Measurements from ENCODE around the gene MTG1. TPM values are rescaled to one million over a fixed set of nuclear protein-coding genes. Genes with fewer than 3 reads are reported as not detected.

MTG1 gene
- total RNA-seq, 1 donor from 2014 or later, result 65.2 TPM

DNA sequence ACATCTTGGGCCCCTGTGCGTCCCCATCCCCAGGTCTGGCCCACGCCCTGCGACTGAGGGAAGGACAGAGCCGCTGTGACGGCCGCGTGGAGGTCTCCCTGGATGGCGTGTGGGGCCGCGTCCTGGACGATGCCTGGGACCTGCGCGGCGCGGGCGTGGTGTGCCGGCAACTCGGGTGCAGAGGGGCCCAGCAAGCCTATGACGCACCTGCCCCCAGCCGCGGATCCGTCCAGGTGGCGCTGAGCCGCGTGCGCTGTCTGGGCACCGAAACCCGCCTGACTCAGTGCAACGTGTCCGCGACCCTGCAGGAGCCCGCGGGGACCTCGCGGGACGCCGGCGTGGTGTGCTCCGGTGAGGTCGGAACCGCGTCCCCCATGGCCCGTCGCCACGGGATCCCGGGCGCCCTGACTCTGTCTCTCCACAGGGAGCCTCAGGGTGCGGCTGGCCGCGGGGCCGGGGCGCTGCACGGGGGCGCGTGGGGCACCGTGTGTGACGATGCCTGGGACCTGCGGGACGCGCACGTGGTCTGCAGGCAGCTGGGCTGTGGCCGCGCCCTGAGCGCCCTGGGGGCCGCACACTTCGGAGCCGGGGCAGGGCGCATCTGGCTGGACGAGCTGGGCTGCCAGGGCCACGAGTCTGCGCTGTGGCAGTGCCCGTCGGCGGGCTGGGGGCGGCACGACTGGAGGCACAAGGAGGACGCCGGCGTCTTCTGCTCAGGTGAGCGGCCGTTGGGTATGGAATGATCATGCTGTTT, 65.7 kb downstream of the MTG1 start:
- H3K4me3 Mint-ChIP-seq (ENCODE audit: unreplicated experiment), result no peak overlapping the region
- no peaks in the 10 kb centered on the region for H3K4me1 Mint-ChIP-seq (ENCODE audit: unreplicated experiment)
- H3K27ac Mint-ChIP-seq (ENCODE audit: unreplicated experiment), result no peak overlapping the region
- H3K9me3 Mint-ChIP-seq (ENCODE audit: unreplicated experiment), result peaks cover 9% of the 10 kb centered on the region
- no peaks in the 10 kb centered on the region for H3K27me3 Mint-ChIP-seq (ENCODE audit: unreplicated experiment)
- TF ChIP-seq, protein P1, sequence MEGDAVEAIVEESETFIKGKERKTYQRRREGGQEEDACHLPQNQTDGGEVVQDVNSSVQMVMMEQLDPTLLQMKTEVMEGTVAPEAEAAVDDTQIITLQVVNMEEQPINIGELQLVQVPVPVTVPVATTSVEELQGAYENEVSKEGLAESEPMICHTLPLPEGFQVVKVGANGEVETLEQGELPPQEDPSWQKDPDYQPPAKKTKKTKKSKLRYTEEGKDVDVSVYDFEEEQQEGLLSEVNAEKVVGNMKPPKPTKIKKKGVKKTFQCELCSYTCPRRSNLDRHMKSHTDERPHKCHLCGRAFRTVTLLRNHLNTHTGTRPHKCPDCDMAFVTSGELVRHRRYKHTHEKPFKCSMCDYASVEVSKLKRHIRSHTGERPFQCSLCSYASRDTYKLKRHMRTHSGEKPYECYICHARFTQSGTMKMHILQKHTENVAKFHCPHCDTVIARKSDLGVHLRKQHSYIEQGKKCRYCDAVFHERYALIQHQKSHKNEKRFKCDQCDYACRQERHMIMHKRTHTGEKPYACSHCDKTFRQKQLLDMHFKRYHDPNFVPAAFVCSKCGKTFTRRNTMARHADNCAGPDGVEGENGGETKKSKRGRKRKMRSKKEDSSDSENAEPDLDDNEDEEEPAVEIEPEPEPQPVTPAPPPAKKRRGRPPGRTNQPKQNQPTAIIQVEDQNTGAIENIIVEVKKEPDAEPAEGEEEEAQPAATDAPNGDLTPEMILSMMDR (IDR thresholded peaks at IDR 0.05), result no peak
- H3K36me3 Mint-ChIP-seq (ENCODE audit: unreplicated experiment), result peaks cover 2% of the 10 kb centered on the region
- peak; percentile 85 for DNase-seq (ENCODE audit: extremely low spot score, unreplicated experiment)

DNA sequence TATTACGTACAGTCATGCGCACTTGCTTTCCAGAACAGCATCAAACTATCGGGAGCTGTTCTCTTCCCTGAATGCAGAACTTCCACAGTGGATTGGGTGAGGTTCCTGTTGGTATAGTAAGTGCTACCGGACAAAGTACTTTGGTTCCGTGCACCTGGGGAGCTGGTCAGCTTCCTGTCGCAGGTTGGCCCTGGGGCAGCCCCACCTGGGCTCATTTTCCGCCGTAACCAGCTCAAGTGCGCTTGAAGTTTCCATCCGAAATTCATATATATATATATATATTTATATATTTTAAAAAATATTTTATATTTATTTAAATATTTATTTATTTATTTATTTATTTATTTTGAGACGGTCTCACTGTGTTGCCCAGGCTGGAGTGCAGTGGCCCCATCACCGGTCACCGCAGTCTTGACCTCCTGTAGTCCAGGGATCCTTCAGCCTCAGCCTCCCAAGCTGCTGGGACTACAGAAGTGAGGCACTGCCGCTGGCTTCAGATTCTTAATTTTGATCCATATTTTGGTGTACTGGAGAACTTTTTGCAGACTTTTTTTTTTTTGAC, 66.3 kb downstream of the MTG1 start:
- Mint-ChIP-seq H3K27me3 (ENCODE audit: unreplicated experiment) (no peaks in the 10 kb centered on the region), H3K4me1 (ENCODE audit: unreplicated experiment) (no peaks in the 10 kb centered on the region), H3K27ac (ENCODE audit: unreplicated experiment) (no peak overlapping the region), H3K9me3 (ENCODE audit: unreplicated experiment) (peaks cover 9% of the 10 kb centered on the region), H3K36me3 (ENCODE audit: unreplicated experiment) (peaks cover 2% of the 10 kb centered on the region), H3K4me3 (ENCODE audit: unreplicated experiment) (no peak overlapping the region)
- DNase-seq (ENCODE audit: extremely low spot score, unreplicated experiment), result peak; percentile 60
- TF ChIP-seq, protein P1 (IDR thresholded peaks at IDR 0.05), result no peak

DNA sequence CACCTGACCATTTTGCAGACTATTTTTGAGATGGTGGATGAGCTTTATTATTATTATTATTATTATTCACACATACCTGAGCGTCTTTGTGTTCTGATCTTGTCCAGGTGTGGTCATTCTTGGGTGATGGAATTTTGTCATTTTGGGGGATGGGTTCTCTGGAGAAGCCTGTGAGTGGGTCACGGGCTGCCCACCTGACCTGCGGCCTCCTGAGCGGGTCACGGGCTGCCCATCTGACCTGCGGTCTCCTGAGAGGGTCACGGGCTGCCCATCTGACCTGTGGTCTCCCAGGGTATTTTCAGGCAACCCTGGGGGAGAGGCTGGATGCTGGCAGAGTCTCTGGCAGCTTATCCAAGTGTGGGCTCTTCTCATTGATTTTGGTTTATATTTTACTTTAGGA, 67.1 kb downstream of the MTG1 start:
- Mint-ChIP-seq H3K9me3 (ENCODE audit: unreplicated experiment) (peaks cover 9% of the 10 kb centered on the region), H3K36me3 (ENCODE audit: unreplicated experiment) (peaks cover 2% of the 10 kb centered on the region), H3K4me3 (ENCODE audit: unreplicated experiment) (no peak overlapping the region), H3K27me3 (ENCODE audit: unreplicated experiment) (no peaks in the 10 kb centered on the region), H3K4me1 (ENCODE audit: unreplicated experiment) (no peaks in the 10 kb centered on the region), H3K27ac (ENCODE audit: unreplicated experiment) (no peak overlapping the region)
- peak; percentile 60 for DNase-seq (ENCODE audit: extremely low spot score, unreplicated experiment)
- TF ChIP-seq, protein P1 (IDR thresholded peaks at IDR 0.05), result no peak

DNA sequence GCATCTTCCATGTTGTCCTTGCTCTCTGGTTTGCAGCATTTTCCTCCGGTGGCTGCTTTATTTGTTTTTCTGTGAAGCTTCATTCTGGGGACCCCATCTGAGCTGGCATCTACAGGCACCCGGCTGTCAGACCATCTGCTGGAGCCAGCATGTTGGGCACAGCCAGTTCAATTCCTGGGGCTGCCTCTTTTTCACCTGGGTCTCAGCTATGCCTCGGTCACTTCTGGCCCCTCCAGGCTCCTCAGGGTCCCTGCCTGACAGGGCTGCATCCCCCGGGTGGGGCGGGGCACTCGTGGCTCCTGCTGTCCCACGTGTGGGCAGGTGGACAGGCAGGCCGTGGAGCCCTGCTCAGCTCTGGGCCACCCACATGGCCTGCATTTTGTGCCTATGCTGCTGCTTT, 67.9 kb downstream of the MTG1 start:
- H3K9me3 Mint-ChIP-seq (ENCODE audit: unreplicated experiment), result peaks cover 9% of the 10 kb centered on the region
- no peak overlapping the region for H3K4me3 Mint-ChIP-seq (ENCODE audit: unreplicated experiment)
- TF ChIP-seq, protein P1 (IDR thresholded peaks at IDR 0.05), result no peak
- H3K4me1 Mint-ChIP-seq (ENCODE audit: unreplicated experiment), result no peaks in the 10 kb centered on the region
- H3K27me3 Mint-ChIP-seq (ENCODE audit: unreplicated experiment), result no peaks in the 10 kb centered on the region
- DNase-seq (ENCODE audit: extremely low spot score, unreplicated experiment), result peak; percentile 68
- H3K36me3 Mint-ChIP-seq (ENCODE audit: unreplicated experiment), result peaks cover 2% of the 10 kb centered on the region
- no peak overlapping the region for H3K27ac Mint-ChIP-seq (ENCODE audit: unreplicated experiment)

DNA sequence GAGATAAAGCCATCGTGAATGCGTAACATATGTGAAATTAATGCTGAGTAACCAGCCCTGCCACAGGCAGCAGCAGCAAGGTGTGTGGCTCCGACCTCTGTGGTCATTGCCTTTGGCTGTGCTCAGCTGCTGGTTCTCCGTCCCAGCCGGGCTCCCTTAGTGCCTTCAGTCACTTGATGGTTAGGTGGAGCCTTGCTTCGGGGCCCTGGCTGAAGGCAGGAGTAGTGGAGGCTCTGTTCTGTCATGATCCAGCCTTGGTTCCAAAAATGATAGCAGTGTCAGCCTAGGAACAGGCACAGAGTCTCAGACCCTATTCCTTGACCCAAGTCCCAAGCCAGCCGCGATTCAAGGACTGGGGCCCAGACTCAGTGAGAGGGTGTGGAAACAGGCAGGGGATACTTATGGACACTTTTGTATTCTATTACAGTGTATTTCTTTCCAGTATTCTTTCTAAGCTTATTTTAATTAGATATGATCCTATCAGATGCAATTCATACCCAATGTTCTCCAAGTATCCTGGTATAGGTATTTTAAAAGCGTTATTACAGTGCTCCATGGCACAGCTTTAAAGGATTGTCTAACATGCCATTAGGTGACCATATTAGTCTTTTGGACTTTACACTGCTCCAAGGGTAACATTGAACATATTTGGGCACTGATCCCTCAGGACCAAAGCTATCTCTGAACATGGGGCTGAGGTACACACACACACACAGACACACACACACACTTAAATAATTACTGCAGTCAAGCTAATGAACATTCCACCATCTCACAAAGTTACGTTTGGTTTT, 68.8 kb downstream of the MTG1 start:
- DNase-seq (ENCODE audit: extremely low spot score, unreplicated experiment), result peak; percentile 71
- Mint-ChIP-seq H3K36me3 (ENCODE audit: unreplicated experiment) (peaks cover 6% of the 10 kb centered on the region), H3K4me1 (ENCODE audit: unreplicated experiment) (no peaks in the 10 kb centered on the region)

More for the DNA sequence above, 68.8 kb downstream of the MTG1 start:
- no peak overlapping the region for H3K4me3 Mint-ChIP-seq (ENCODE audit: unreplicated experiment)
- H3K9me3 Mint-ChIP-seq (ENCODE audit: unreplicated experiment), result peaks cover 9% of the 10 kb centered on the region
- TF ChIP-seq, protein P1 (IDR thresholded peaks at IDR 0.05), result no peak
- no peak overlapping the region for H3K27ac Mint-ChIP-seq (ENCODE audit: unreplicated experiment)
- no peaks in the 10 kb centered on the region for H3K27me3 Mint-ChIP-seq (ENCODE audit: unreplicated experiment)

All from osteocyte (in vitro differentiated cells).